Measurements from ENCODE around the gene GBA3. TPM values are rescaled to one million over a fixed set of nuclear protein-coding genes. Genes with fewer than 3 reads are reported as not detected.

GBA3 gene
- total RNA-seq, 4 donors from 2014 or later: 0.47 to 0.56 TPM; not detected in 2

- ATAC-seq (ENCODE audit: low FRiP score): no peak
- no peak for TF ChIP-seq CTCF (IDR thresholded peaks at IDR 0.05)
Measured at GRCh38 chr4:22676063-22676462, 16.7 kb upstream of the GBA3 start.

GRCh38 chr4:22677780-22678179, 15.0 kb upstream of the GBA3 start:
- ATAC-seq (ENCODE audit: low FRiP score) (no peak), DNase-seq (ENCODE audit: low spot score) (no peak)
- no peak for TF ChIP-seq CTCF (IDR thresholded peaks at IDR 0.05)

More at GRCh38 chr4:22676063-22676462, 16.7 kb upstream of the GBA3 start:
- DNase-seq (ENCODE audit: low spot score): no peak

- no peak for ATAC-seq (ENCODE audit: low FRiP score)
- no peak for DNase-seq (ENCODE audit: low spot score)
- no peak for TF ChIP-seq CTCF (IDR thresholded peaks at IDR 0.05)
Measured at GRCh38 chr4:22678940-22679854, 13.5 kb upstream of the GBA3 start.

GRCh38 chr4:22680065-22680642, 12.6 kb upstream of the GBA3 start:
- DNase-seq (ENCODE audit: low spot score): no peak
- no peak for TF ChIP-seq CTCF (IDR thresholded peaks at IDR 0.05)
- ATAC-seq (ENCODE audit: low FRiP score): no peak

GRCh38 chr4:22683726-22684125, 9.0 kb upstream of the GBA3 start:
- TF ChIP-seq CTCF (IDR thresholded peaks at IDR 0.05): no peak
- DNase-seq (ENCODE audit: low spot score) (no peak), ATAC-seq (ENCODE audit: low FRiP score) (no peak)

GRCh38 chr4:22686141-22686540, 6.6 kb upstream of the GBA3 start:
- DNase-seq (ENCODE audit: low spot score): no peak
- TF ChIP-seq CTCF (IDR thresholded peaks at IDR 0.05): no peak
- ATAC-seq (ENCODE audit: low FRiP score): no peak

Data from omental fat pad (tissue), 4 donors.